COLO668 (cell line): ENCODE results near the gene GOLGA8K.
"Not testable (repeated sequence)": the region's sequence is repeated elsewhere in the genome, so short reads cannot be mapped to it uniquely, and the experiment has no call there.

Source experiments
- DNase-seq: peaks from one replicate; lab custom pipeline; 2025; ENCODE audit not compliant: unreplicated experiment; lab: John Stamatoyannopoulos, UW

Gene GOLGA8K, protein sequence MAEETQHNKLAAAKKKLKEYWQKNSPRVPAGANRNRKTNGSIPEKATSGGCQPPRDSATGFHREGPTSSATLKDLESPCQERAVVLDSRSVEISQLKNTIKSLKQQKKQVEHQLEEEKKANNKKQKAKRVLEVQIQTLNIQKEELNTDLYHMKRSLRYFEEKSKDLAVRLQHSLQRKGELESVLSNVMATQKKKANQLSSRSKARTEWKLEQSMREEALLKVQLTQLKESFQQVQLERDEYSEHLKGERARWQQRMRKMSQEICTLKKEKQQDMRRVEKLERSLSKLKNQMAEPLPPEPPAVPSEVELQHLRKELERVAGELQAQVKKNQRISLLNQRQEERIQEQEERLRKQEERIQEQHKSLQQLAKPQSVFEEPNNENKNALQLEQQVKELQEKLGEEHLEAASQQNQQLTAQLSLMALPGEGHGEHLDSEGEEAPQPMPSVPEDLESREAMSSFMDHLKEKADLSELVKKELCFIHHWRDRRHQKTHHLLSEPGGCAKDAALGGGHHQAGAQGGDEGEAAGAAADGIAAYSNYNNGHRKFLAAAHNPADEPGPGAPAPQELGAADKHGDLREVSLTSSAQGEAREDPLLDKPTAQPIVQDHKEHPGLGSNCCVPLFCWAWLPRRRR

DNA sequence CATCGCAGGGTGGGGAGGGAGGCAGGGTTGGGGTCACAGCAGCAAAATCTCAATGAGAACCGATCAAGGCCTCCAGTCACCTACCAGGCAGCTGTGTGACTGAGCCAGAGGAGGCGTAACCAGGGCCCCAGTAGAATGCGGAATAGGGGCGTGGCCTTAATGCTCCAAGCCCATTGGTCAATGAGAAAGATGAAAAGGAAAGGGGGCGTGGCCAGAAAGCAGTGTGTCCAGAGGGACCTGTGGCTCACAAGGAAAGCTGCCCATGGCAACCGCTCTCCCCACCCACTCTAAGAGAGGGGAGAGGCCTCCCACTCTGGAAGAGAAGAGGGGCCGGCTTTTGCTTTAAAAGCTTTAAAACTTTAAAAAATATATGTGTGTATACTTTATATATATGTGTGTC is at the start of gene GOLGA8K:
TSS of gene GOLGA8K (minus strand) at position 101 of the 400 bp plus-strand sequence. CDS start at position 3, 98 bp downstream.
- DNase-seq, result not testable (repeated sequence)

- DNase-seq, result not testable (repeated sequence)
Observed at GRCh38 chr15:32440445-32440977, 37.4 kb upstream of the GOLGA8K start.

DNA sequence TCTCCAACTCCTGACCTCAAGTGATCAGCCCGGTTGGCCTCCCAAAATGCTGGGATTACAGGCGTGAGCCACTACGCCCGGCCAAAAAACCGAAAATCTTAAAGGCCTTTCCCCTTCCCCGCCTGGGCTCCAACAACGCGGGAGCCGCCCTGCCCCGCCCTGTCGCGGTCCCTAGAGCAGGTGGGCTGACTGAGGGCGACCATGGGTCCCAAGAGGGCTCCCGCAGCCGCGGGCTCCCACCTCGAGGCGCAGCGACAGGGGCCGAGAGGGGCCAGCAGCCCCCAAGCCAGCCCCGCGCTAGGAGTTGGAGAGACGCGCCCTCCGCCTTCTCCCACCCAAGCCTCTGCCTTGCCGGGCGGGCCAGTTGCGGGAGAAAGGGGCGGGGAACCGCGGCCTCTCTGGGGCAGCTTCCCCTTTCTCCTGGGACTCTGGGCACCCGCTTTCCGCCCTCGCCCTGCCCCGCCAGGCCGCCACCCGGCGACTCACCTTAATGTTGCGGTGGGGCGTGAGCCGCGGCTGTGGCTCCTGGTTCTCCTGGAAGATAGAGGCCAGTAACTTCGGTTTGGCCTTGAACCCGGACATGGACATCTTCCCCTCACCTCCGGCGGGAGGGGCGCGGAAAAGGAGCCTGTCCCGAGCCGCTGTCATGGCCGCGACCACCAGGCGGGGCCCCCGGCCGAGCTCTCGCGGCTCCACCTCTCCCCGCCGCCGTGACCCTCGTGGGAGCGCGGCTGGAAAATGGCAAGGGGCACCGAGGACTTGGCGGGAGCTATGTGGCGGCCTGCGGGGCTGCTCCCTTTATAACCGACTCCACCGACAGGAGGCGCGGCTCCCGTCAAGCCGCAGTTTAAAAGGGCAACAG is 31.2 kb upstream of the GOLGA8K start:
- DNase-seq, result not testable (repeated sequence)

- DNase-seq, result not testable (repeated sequence)
Observed at GRCh38 chr15:32427635-32428034, 24.5 kb upstream of the GOLGA8K start.

DNA sequence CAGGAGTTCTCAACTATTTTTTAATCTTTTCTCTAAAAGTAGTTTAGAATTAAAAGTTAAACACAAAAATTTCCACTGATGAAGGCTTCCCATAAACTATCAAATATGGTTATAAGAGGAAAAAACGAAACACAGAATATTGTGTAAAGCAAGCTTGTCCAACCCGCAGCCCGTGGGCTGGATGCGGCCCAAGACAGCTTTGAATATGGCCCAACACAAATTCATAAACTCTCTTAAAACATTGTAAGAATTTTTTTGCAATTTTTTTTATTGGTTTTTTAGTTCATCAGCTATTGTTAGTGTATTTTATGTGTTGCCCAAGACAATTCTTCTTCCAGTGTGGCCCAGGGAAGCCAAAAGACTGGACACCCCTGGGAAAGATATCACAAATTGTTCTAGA is 23.4 kb upstream of the GOLGA8K start:
- DNase-seq, result not testable (repeated sequence)

DNA sequence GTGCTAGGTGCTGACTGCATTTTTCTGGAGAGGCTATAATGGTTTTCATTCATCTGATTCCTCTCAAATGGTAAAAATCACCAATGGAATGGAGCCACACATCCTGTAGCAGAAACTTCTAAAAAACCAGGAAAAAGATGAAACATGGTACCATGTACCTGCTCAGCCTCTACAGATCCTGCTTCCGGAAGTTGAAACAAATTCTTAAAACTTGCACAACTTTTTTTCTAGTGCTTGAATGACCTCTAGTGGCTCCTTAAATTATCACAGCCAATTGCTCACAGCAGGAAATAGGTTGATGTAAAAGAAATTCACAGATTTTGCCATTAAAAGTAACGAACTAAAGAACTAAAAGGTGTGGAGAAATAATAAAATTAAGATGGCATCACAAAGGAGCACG is 4.8 kb upstream of the GOLGA8K start:
- not testable (repeated sequence) for DNase-seq

GRCh38 chr15:32396522-32396921 is 6.6 kb downstream of the GOLGA8K start:
- not testable (repeated sequence) for DNase-seq

DNA sequence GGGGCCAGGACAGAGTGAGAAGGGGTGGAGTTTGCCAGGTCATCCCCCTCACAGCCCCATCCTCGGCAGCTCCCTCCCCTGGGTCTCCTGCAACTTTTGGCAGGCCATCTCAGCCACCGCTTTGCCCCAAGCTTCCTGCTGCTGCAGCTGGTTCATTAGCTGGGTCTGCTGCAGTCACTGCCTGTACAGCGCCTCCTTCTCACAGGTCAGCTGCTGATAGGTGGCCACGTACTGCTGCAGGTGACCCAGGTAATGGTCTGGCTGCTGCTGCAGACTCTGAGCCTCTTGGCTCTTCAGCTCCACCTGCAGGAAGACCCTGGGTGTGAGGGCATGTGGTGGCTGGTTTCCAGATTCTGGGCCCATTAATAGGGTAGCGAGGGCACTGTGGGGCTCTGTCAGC is 8.3 kb downstream of the GOLGA8K start:
- DNase-seq, result not testable (repeated sequence)

- not testable (repeated sequence) for DNase-seq
Observed at GRCh38 chr15:32388050-32388648, 14.9 kb downstream of the GOLGA8K start.

DNA sequence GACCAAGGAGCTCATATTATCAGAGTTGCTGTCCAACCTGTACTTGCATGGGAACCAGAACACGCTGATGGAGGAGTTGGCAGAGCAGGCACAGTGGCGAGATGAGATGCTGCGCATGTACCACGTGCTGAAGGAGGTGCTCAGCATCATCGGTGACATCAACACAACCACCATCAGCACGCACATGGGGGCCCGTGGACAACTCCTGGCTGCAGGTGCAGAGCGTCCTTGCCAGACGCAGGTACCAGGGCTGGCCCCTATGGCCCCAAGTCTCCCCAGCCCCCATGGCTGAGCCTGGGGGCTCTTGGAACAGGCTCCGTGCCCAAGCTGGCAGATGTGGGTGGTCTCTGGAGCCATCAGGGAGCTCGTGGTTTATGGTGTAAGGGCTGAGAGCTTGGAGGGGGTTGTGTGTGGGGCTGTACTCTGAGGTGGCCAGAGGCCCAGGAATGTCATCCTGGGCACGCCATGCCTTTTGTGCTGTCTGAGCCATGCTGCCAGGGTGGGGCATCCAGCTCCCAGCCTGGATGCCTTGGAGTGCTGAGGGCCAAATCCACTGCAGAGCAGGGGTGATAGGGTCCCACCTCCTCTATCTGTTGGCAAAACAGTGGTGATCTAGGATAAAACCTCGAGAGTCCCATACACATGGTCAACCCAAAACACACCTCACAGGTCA is 17.1 kb downstream of the GOLGA8K start:
- DNase-seq, result not testable (repeated sequence)

- not testable (repeated sequence) for DNase-seq
Observed at GRCh38 chr15:32374185-32374584, 28.9 kb downstream of the GOLGA8K start.

GRCh38 chr15:32373707-32374106 is 29.4 kb downstream of the GOLGA8K start:
- not testable (repeated sequence) for DNase-seq

GRCh38 chr15:32372075-32372474 is 31.0 kb downstream of the GOLGA8K start:
- DNase-seq, result not testable (repeated sequence)

DNA sequence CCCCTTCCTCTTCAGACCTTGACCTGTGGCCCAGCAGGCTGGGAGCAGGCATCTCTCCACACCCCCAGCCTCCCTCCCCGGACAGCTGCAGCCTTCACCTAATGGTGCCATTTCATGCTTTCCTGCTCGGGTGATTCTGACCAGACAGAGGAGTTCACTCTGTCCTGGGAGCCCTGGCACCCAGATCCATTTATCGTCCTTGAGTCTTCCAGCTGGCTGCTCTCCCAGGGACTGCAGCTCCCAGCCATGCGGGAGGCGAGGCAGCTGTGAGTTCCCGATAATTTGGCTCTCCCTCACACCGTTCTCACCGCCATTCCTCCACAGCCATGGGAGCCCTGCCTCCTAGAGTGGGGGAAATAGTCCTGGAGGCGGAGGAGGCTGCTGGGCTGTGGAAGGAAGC is 32.6 kb downstream of the GOLGA8K start:
- not testable (repeated sequence) for DNase-seq

DNA sequence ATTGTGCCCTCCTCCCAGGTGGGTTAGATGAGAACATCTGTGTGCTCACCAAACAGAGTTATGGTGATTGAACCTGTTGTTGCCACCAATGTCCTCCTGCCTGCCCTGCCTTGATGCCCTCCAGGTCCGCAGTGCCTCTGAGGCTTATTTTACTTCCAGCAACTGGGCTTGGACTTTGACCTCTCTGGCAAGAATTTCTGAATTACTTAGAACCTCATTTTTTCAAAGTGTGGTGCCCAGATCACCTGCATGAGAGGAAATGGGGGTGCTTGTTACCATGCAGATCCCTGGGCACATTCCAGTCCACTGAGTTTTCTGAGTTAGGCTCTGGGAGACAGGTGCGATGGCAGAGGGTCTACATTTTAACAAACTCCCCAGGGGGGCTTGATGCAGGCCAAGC is 33.0 kb downstream of the GOLGA8K start:
- DNase-seq, result not testable (repeated sequence)

- DNase-seq, result not testable (repeated sequence)
Observed at GRCh38 chr15:32366492-32366891, 36.6 kb downstream of the GOLGA8K start.

DNA sequence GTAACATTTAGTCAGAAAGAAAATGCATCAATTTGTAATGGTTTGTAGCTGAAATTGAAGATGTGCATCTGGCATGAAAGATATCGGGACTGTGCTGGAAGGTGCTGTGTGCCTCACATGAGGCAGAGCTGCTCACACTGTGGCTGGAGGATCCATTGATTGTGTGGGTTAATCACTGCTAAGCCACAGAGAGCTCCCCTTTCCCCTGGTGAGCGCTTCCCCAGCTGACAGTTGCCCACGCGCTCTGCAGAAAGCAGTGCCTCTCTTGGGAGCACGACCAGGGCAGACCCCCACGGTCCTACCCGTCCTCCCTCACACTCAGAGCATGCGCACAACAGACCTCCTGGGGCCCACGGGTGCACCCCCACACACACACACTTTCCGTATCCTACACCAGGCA is 37.1 kb downstream of the GOLGA8K start:
- not testable (repeated sequence) for DNase-seq

- DNase-seq, result not testable (repeated sequence)
Observed at GRCh38 chr15:32364944-32365343, 38.1 kb downstream of the GOLGA8K start.

DNA sequence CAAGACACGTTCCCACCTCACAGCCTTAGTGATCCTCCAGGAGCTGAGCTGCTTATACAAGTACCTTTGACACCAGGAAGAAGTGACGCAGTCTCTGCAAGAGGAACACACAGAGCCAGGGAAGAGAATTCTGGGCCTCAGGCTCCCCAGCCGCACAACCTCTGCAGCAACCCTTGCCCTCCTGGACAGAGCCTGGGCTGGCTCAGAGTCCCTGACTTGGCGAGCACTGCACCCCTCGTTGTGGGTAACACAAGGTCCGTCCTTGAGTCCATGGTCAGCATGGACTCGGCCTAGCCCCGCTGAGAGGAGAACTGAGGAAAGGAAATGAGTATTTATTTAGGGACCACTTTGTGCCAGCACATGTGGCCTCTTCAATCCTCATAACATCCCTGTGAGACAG is 39.6 kb downstream of the GOLGA8K start:
- not testable (repeated sequence) for DNase-seq

- not testable (repeated sequence) for DNase-seq
Observed at GRCh38 chr15:32361662-32362061, 41.4 kb downstream of the GOLGA8K start.
